Ovary (tissue), 9 donors: ENCODE results near the gene NAB2. TPM values are rescaled to one million over a fixed set of nuclear protein-coding genes. Genes with fewer than 3 reads are reported as not detected.
A peak's percentile ranks its signal among the peaks of the same experiment; 100 is the strongest.

ENCODE experiments used
- DNase-seq, 5 donors: peaks; one replicate each; pipeline ENCODE4 v3.0.0-alpha.2; 2019 to 2020
- H3K27ac ChIP-seq, 2 donors: fragments of 200-600 bp; one replicate each; pipeline versions ENCODE4 v1.5.1 to v1.8.0; 2019 to 2022
- H3K27me3 ChIP-seq: fragments of 200-600 bp; one replicate; pipeline ENCODE4 v1.8.0; 2022
- H3K36me3 ChIP-seq: fragments of 200-600 bp; sonication (generic); one replicate; pipeline ENCODE4 v1.5.1; 2019
- H3K4me1 ChIP-seq: one replicate; pipeline ENCODE4 v1.8.1; 2013; ENCODE audit warnings: mild to moderate bottlenecking, moderate library complexity; ENCODE audit not compliant: insufficient read depth
- H3K4me3 ChIP-seq: fragments of 200-600 bp; sonication (generic); one replicate; pipeline ENCODE4 v1.5.1; 2017
- H3K9me3 ChIP-seq, 2 donors: fragments of 200-600 bp in 1 of 2; sonication (generic) in 1 of 2; one replicate each; pipeline versions ENCODE4 v1.5.1 to v1.8.1; 2013 to 2019; ENCODE audit warnings: mild to moderate bottlenecking in 1 of 2, moderate library complexity in 1 of 2
- EP300 ChIP-seq: sonication (generic); formaldehyde crosslinking; IDR thresholded peaks from one replicate; pipeline ENCODE4 v1.6.1; 2017; ENCODE audit warnings: antibody characterized with exemption
- POLR2A ChIP-seq: fragments of 450-650 bp; IDR thresholded peaks from one replicate; pipeline ENCODE4 v1.6.1; 2017; ENCODE audit warnings: antibody characterized with exemption, mild to moderate bottlenecking, moderate library complexity
- WGBS, 3 donors: extraction: QIAGEN DNeasy Blood & Tissue Kit in 1 of 3; methylation state at CpG; one replicate each; pipeline versions ENCODE4 v1.1.5 to v1.1.7; 2013 to 2017; 5-methylcytosine and 5-hydroxymethylcytosine counted together
- intact Hi-C, 4 donors: fragments of 100-400 bp; cut with DNase I; formaldehyde crosslinking; loops; one replicate each; pipeline versions ENCODE4 v1.11.0 to v1.15.1; 2022 to 2023
- polyA plus RNA-seq, 2 donors: library from polyadenylated mRNA; stranded (reverse); fragments of 200-250 nt in 1 of 2; fragments of 350-450 nt in 1 of 2; fragmentation: Illumina TruSeq in 1 of 2; extraction: RNeasy Lipid Tissue Mini Kit (QIAGEN cat#74804) in 1 of 2; gene quantifications; one replicate each; pipeline ENCODE4 v1.2.3, GENCODE V29; 2013 to 2014
- total RNA-seq, 7 donors: library from RNA; depleted of rRNA in 2 of 7; stranded (reverse); fragments of >200 nt in 2 of 7; fragmentation: NEBNext Ultra II Directional in 3 of 7; extraction: Animal tissue kit (Norgen Biotek cat#: 25700) in 3 of 7; gene quantifications; one replicate each; pipeline versions ENCODE4 v1.1.0 to v1.2.4, GENCODE V29; 2016 to 2023
- TF ChIP-seq, protein P1 (sequence below), 3 donors: fragments of 450-650 bp in 2 of 3; fragments of 200-600 bp in 1 of 3; IDR thresholded peaks; one replicate each; pipeline versions ENCODE4 v1.5.1 to v1.8.0; 2016 to 2022; ENCODE audit warnings: antibody characterized with exemption in 3 of 3, mild to moderate bottlenecking in 1 of 3
- donor health status: DM: no; HTN: no; CAD: no; lungs with moderate emphysema.
- donor health status: DM: no; HTN: no; CAD: no.
- donor health status: Bipolar disorder and iron deficiency.
- donor health status: DM: yes; HTN: yes; CAD: no.
- donor health status: DM: no; HTN: no; CAD: no.
- donor health status: DM: yes; HTN: yes; CAD: no.

Gene NAB2
- total and polyA plus RNA-seq, 9 donors, result 27.5 to 103 (median 47.4) TPM

- Histone ChIP-seq H3K27me3 (no peaks in the 10 kb centered on the region), H3K27ac (peak overlapping the region; percentile 42 to 87), H3K4me1 (peaks cover 25% of the 10 kb centered on the region), H3K9me3 (no peaks in the 10 kb centered on the region), H3K36me3 (no peaks in the 10 kb centered on the region), H3K4me3 (peak overlapping the region; percentile 1)
- no peak for TF ChIP-seq POLR2A
- intact Hi-C loops, result no loop called here
- 22 to 29% (median 24%) methylated on average over 23 to 24 of the region's 24 CpGs for WGBS, 3 donors
- peak; percentile 90 to 93 (median 91) for DNase-seq
Observed at GRCh38 chr12:57093415-57094207, 4.7 kb downstream of the NAB2 start.

- H3K4me3 ChIP-seq, result no peak overlapping the region
- 29 to 34% (median 30%) methylated on average over 15 of the region's 15 CpGs for WGBS, 3 donors
- H3K27ac ChIP-seq, result peak overlapping the region; percentile 42 to 87
- DNase-seq, result peak in 2 of 5 donors; percentile 34 to 51
- no peaks in the 10 kb centered on the region for H3K36me3 ChIP-seq
- no peak for TF ChIP-seq POLR2A
- no peak for TF ChIP-seq EP300
- H3K27me3 ChIP-seq, result no peaks in the 10 kb centered on the region
- intact Hi-C loops, result no loop called here
- peaks cover 25% of the 10 kb centered on the region for H3K4me1 ChIP-seq
- no peaks in the 10 kb centered on the region for H3K9me3 ChIP-seq
Observed at GRCh38 chr12:57094208-57095160, 5.6 kb downstream of the NAB2 start.

DNA sequence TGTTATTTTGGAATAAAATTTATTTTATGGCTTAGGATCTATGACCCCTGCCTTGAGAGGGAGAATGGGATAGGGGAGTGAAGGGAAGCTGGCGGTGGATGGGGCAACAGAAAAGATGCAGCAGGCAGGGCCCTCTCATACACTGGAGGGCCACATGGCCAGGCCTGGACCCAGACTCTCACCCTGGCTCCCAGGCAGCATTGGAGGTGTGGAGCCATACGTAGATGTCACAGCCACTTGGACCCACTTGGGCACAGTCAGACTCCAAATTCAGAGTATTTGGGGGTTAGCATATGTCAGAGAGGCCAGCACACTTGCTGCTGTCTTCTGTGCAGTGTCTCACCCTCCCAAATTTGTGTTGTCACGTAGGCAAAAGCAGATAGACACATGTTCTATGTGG is 6.5 kb downstream of the NAB2 start:
- intact Hi-C loops, result no loop called here
- Histone ChIP-seq H3K4me3 (no peak overlapping the region), H3K27ac (no peak overlapping the region), H3K27me3 (no peaks in the 10 kb centered on the region), H3K9me3 (no peaks in the 10 kb centered on the region), H3K36me3 (no peaks in the 10 kb centered on the region), H3K4me1 (peaks cover 25% of the 10 kb centered on the region)
- no peak for TF ChIP-seq EP300
- no peak for TF ChIP-seq POLR2A
- TF ChIP-seq, protein P1, sequence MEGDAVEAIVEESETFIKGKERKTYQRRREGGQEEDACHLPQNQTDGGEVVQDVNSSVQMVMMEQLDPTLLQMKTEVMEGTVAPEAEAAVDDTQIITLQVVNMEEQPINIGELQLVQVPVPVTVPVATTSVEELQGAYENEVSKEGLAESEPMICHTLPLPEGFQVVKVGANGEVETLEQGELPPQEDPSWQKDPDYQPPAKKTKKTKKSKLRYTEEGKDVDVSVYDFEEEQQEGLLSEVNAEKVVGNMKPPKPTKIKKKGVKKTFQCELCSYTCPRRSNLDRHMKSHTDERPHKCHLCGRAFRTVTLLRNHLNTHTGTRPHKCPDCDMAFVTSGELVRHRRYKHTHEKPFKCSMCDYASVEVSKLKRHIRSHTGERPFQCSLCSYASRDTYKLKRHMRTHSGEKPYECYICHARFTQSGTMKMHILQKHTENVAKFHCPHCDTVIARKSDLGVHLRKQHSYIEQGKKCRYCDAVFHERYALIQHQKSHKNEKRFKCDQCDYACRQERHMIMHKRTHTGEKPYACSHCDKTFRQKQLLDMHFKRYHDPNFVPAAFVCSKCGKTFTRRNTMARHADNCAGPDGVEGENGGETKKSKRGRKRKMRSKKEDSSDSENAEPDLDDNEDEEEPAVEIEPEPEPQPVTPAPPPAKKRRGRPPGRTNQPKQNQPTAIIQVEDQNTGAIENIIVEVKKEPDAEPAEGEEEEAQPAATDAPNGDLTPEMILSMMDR (IDR thresholded peaks at IDR 0.05), result no peak
- peak in 3 of 5 donors; percentile 15 to 31 (median 21) for DNase-seq
- 76 to 80% (median 77%) methylated on average over 3 of the region's 3 CpGs for WGBS, 3 donors

DNA sequence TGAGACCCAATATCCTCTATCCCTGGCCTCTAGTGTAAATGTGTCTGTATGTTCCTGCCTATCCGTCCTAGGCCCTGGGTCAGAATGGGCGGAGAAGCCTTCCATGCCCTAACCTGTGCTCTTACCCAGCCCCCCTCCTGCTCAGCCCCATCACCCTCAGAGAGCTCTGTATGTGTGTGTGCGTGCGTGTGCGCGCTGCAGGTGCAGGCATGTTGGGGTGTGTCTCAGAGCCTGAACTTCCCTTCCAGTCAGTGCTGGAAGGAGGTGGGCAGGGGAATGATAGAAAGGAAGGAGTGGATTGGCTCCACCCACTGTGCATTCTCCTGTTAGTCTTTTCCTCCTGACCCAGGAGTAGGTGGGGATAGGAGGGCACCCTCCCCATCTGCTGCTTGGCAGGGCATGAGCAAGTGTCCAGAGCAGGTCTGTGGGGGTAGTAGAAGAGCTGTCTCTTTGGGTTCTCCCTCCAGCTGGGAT is 7.2 kb downstream of the NAB2 start:
- Histone ChIP-seq H3K27me3 (no peaks in the 10 kb centered on the region), H3K27ac (no peak overlapping the region), H3K9me3 (no peaks in the 10 kb centered on the region), H3K36me3 (no peaks in the 10 kb centered on the region), H3K4me1 (peaks cover 19% of the 10 kb centered on the region), H3K4me3 (no peak overlapping the region)
- WGBS, 3 donors, result 73 to 87% (median 75%) methylated on average over 6 of the region's 6 CpGs
- peak in 2 of 5 donors; percentile 25 to 33 for DNase-seq
- intact Hi-C loops, result no loop called here
- TF ChIP-seq EP300, result no peak
- TF ChIP-seq POLR2A, result no peak
- TF ChIP-seq, protein P1 (IDR thresholded peaks at IDR 0.05), result no peak
